K562 (cell line): ENCODE data around the gene CRYBA1. TPM values are rescaled to one million over a fixed set of nuclear protein-coding genes. Genes with fewer than 3 reads are reported as not detected.

Source experiments
- ATAC-seq: fragments of 200-7000 bp; cut with Tn5 transposase; 3 replicates; pipeline ENCODE4 v1.9.1; 2020; ENCODE audit warnings: moderate library complexity
- BruUV-seq: library from RNA; stranded (reverse); fragments of 400-500 nt; replicated peaks from 2 replicates; lab custom pipeline; 2021; lab: Mats Ljungman, UMichigan
- CTCF ChIA-PET: fragments of 300-600 bp; formaldehyde crosslinking; extraction: SDS; loops from one replicate; lab custom pipeline; 2021; ENCODE audit warnings: low intra/inter-chr PET ratio; lab: Yijun Ruan, JAX
- POLR2A ChIA-PET: fragments of 300-600, 350-650 bp; sonication (Branson Sonifier 250); formaldehyde crosslinking; extraction: SDS; loops from one replicate; lab custom pipeline; 2021; ENCODE audit warnings: antibody characterized with exemption, inconsistent platforms; lab: Yijun Ruan, JAX
- DNase-seq, 4 experiments: peaks; one replicate each; pipeline versions ENCODE4 v3.0.0 to v3.0.0-alpha.2; 2011 to 2018; ENCODE audit warnings: low spot score in 3 of 4, mixed read lengths in 3 of 4; ENCODE audit errors: extremely low read depth in 1 of 4
- FAIRE-seq: peaks from 2 replicates; lab custom pipeline; 2011; peaks lifted over from hg19 to GRCh38; lab: Jason Lieb, UNC
- H2AFZ ChIP-seq: 2 replicates; pipeline ENCODE4 v1.6.0; 2011; ENCODE audit warnings: low read depth, low read length, control low read depth, inconsistent platforms
- H3K27ac ChIP-seq: fragments of 200-600 bp; 3 replicates; pipeline ENCODE4 v1.8.0; 2011; ENCODE audit warnings: low read depth, mild to moderate bottlenecking, control low read depth, inconsistent platforms, low read length, moderate library complexity, mixed read lengths; ENCODE audit errors: extremely low read depth
- H3K27me3 ChIP-seq, 2 experiments: fragments of 300-600 bp in 1 of 2; 2 replicates in 1 of 2; 3 replicates in 1 of 2; pipeline versions ENCODE4 v1.6.0 to v1.8.0; 2011; ENCODE audit warnings: inconsistent platforms in 2 of 2, low read length in 2 of 2, mild to moderate bottlenecking in 1 of 2, mixed read lengths in 1 of 2, moderate library complexity in 1 of 2; ENCODE audit not compliant: control insufficient read depth in 2 of 2, insufficient read depth in 2 of 2
- H3K36me3 ChIP-seq: fragments of 300-600 bp; 3 replicates; pipeline ENCODE4 v1.8.0; 2011; ENCODE audit warnings: mild to moderate bottlenecking, low read length, inconsistent platforms; ENCODE audit not compliant: control insufficient read depth, insufficient read depth
- H3K4me1 ChIP-seq, 2 experiments: fragments of 200-600 bp in 1 of 2; replicated peaks in 1 of 2; 2 replicates in 1 of 2; 3 replicates in 1 of 2; pipeline versions ENCODE4 v1.5.1 to v1.8.0; 2011; ENCODE audit warnings: inconsistent platforms in 2 of 2, low read length in 2 of 2, mild to moderate bottlenecking in 1 of 2, mixed read lengths in 1 of 2, moderate library complexity in 1 of 2; ENCODE audit not compliant: control insufficient read depth in 2 of 2, insufficient read depth in 2 of 2
- H3K4me2 ChIP-seq: 2 replicates; pipeline ENCODE4 v1.6.1; 2011; ENCODE audit warnings: low read length, control low read depth, inconsistent platforms, mixed read lengths; ENCODE audit not compliant: insufficient read depth
- H3K4me3 ChIP-seq: fragments of 200-600 bp; sonication (generic), shearing (Covaris generic); 2 replicates; pipeline ENCODE4 v1.5.1; 2016; ENCODE audit warnings: control low read depth, inconsistent platforms
- H3K79me2 ChIP-seq: fragments of 200-600 bp; 3 replicates; pipeline ENCODE4 v1.8.0; 2011; ENCODE audit warnings: low read length, inconsistent platforms; ENCODE audit not compliant: control insufficient read depth, insufficient read depth
- H3K9ac ChIP-seq, 2 experiments: 2 replicates each; pipeline versions ENCODE4 v1.6.0 to v1.6.1; 2011; ENCODE audit warnings: low read depth in 2 of 2, low read length in 2 of 2, control low read depth in 1 of 2, inconsistent platforms in 1 of 2, mild to moderate bottlenecking in 1 of 2, mixed read lengths in 1 of 2; ENCODE audit not compliant: insufficient read depth in 1 of 2
- H3K9me1 ChIP-seq: one replicate; pipeline ENCODE4 v1.6.0; 2011; ENCODE audit warnings: inconsistent platforms, mild to moderate bottlenecking, low read length, moderate library complexity; ENCODE audit not compliant: control insufficient read depth, insufficient read depth
- H3K9me3 ChIP-seq: replicated peaks from 2 replicates; pipeline ENCODE4 v1.5.1; 2011; ENCODE audit warnings: low read depth, low read length, inconsistent platforms; ENCODE audit not compliant: control insufficient read depth, insufficient read depth
- H4K20me1 ChIP-seq: replicated peaks from 2 replicates; pipeline ENCODE4 v1.6.1; 2011; ENCODE audit warnings: low read length, inconsistent platforms, mixed read lengths; ENCODE audit not compliant: control insufficient read depth, insufficient read depth
- ATF7 ChIP-seq: fragments of 450-650 bp; IDR thresholded peaks from 2 replicates; pipeline ENCODE4 v1.7.1; 2014; ENCODE audit warnings: mild to moderate bottlenecking, moderate library complexity
- GATA2 ChIP-seq: sonication (generic); formaldehyde crosslinking; IDR thresholded peaks from 2 replicates; pipeline ENCODE4 v1.4.0; 2020; ENCODE audit warnings: mild to moderate bottlenecking, missing genetic modification reagents
- IFI16 ChIP-seq: fragments of 250-450 bp; sonication (Bioruptor Pico); IDR thresholded peaks from 2 replicates; pipeline ENCODE4 v2.1.2; 2022; ENCODE audit warnings: mild to moderate bottlenecking, inconsistent platforms
- JUND ChIP-seq, 2 experiments: IDR thresholded peaks; 2 replicates in 1 of 2; 3 replicates in 1 of 2; pipeline ENCODE4 v1.6.1; 2011; ENCODE audit warnings: borderline replicate concordance in 2 of 2, low read depth in 2 of 2, low read length in 2 of 2, improper control_type of control experiment in 1 of 2, missing biosample characterization in 1 of 2, missing genetic modification characterization in 1 of 2, missing genetic modification reagents in 1 of 2
- MAZ ChIP-seq, 2 experiments: fragments of 450-650 bp in 1 of 2; sonication (generic) in 1 of 2; formaldehyde crosslinking; IDR thresholded peaks in 1 of 2; conservative IDR thresholded peaks in 1 of 2; 2 replicates each; pipeline versions ENCODE4 v1.4.0 to v1.5.0; 2020; ENCODE audit warnings: mild to moderate bottlenecking in 1 of 2, missing genetic modification reagents in 1 of 2
- MCM2 ChIP-seq: fragments of 450-650 bp; IDR thresholded peaks from 2 replicates; pipeline ENCODE4 v1.6.1; 2017; ENCODE audit warnings: low read depth, mild to moderate bottlenecking
- MTF1 ChIP-seq: fragments of 250-450 bp; sonication (Bioruptor Pico); IDR thresholded peaks from 2 replicates; pipeline ENCODE4 v1.9.0; 2021; ENCODE audit warnings: moderate library complexity, mild to moderate bottlenecking, inconsistent platforms, borderline replicate concordance
- NR2C2 ChIP-seq, 2 experiments: fragments of 200-800 bp in 1 of 2; sonication (Bioruptor generic) in 1 of 2; sonication (generic) in 1 of 2; formaldehyde crosslinking in 1 of 2; IDR thresholded peaks; 2 replicates each; pipeline versions ENCODE4 v1.6.1 to v1.8.0; 2016 to 2022; ENCODE audit warnings: mild to moderate bottlenecking in 1 of 2, missing compliant biosample characterization in 1 of 2, missing genetic modification characterization in 1 of 2, missing genetic modification reagents in 1 of 2
- NR3C1 ChIP-seq: sonication (generic); formaldehyde crosslinking; IDR thresholded peaks from 2 replicates; pipeline ENCODE4 v1.8.1; 2022; ENCODE audit warnings: missing genetic modification reagents
- NRF1 ChIP-seq, 2 experiments: fragments of 450-650 bp; IDR thresholded peaks in 1 of 2; conservative IDR thresholded peaks in 1 of 2; 2 replicates each; pipeline ENCODE4 v1.6.1; 2014; ENCODE audit warnings: mild to moderate bottlenecking in 2 of 2
- RBM15 ChIP-seq: fragments of 200-400 bp; formaldehyde crosslinking; IDR thresholded peaks from 2 replicates; pipeline ENCODE4 v1.6.1; 2018; ENCODE audit warnings: mild to moderate bottlenecking, low read length, moderate library complexity; ENCODE audit not compliant: insufficient read depth
- RFX7 ChIP-seq: fragments of 250-450 bp; sonication (Bioruptor Pico); IDR thresholded peaks from 2 replicates; pipeline ENCODE4 v1.5.1; 2021; ENCODE audit warnings: mild to moderate bottlenecking
- SAFB2 ChIP-seq: fragments of 200-400 bp; formaldehyde crosslinking; IDR thresholded peaks from 2 replicates; pipeline ENCODE4 v1.6.1; 2018; ENCODE audit warnings: borderline replicate concordance, low read length, low read depth, moderate library complexity; ENCODE audit not compliant: severe bottlenecking
- STAT5B ChIP-seq: fragments of 250-450 bp; sonication (Bioruptor Pico); IDR thresholded peaks from 2 replicates; pipeline ENCODE4 v1.8.0; 2021; ENCODE audit warnings: mild to moderate bottlenecking, inconsistent platforms
- ZBTB8A ChIP-seq: fragments of 450-650 bp; IDR thresholded peaks from 2 replicates; pipeline ENCODE4 v1.6.1; 2018; ENCODE audit warnings: mild to moderate bottlenecking, moderate library complexity; ENCODE audit not compliant: partially characterized antibody
- WGBS: fragments of 100-300 bp; shearing (Covaris generic); methylation state at CpG from one replicate; pipeline ENCODE4 v1.1.6; 2016; ENCODE audit warnings: low coverage, mixed read lengths; ENCODE audit not compliant: insufficient coverage; ENCODE audit errors: missing lambda C conversion rate; 5-methylcytosine and 5-hydroxymethylcytosine counted together
- in situ Hi-C: fragments of 300-500 bp; cut with MboI; formaldehyde crosslinking; loops from 4 replicates; pipeline ENCODE4 v1.15.0; 2018; ENCODE audit warnings: inconsistent platforms, mixed read lengths
- intact Hi-C: fragments of 100-400 bp; cut with micrococcal nuclease; formaldehyde crosslinking; loops from 2 replicates; pipeline ENCODE4 v1.14.2; 2022
- polyA plus RNA-seq, 8 experiments: library from polyadenylated mRNA; depleted of rRNA in 4 of 8; stranded (reverse) in 5 of 8; unstranded in 3 of 8; fragments of >200 nt; fragmentation: Nextera tagmentation in 2 of 8; fragmentation: Illumina TruSeq in 1 of 8; extraction: Ambion mirVana in 2 of 8; extraction: Trizol in 1 of 8; gene quantifications; 2 replicates each; pipeline versions ENCODE4 v1.2.1 to v1.2.3, GENCODE V29; 2011 to 2014; ENCODE audit warnings: inconsistent platforms in 1 of 8, missing spikeins in 1 of 8
- total RNA-seq, 7 experiments: library from RNA; depleted of rRNA in 6 of 7; stranded (reverse); fragments of >200 nt in 6 of 7; fragmentation: Illumina TruSeq in 2 of 7; extraction: Trizol in 2 of 7; gene quantifications; 2 replicates each; pipeline versions ENCODE4 v1.2.1 to v1.2.3, GENCODE V29; 2011 to 2021; ENCODE audit warnings: low replicate concordance in 1 of 7
- TF ChIP-seq, protein P1 (sequence below): conservative IDR thresholded peaks from 2 replicates; pipeline ENCODE4 v1.6.1; 2011; ENCODE audit warnings: low read depth, mild to moderate bottlenecking, low read length; ENCODE audit not compliant: control insufficient read depth
- TF ChIP-seq, protein P2 (sequence below): fragments of 250-450 bp; sonication (Bioruptor Pico); IDR thresholded peaks from 2 replicates; pipeline ENCODE4 v1.4.0; 2020

CRYBA1 gene
- total and polyA plus RNA-seq, 9 of the 15 experiments (the other 6 are each of a cell fraction or from before 2014, with no cell fraction given): not detected

- TF ChIP-seq NRF1 (conservative IDR thresholded peaks at IDR 0.05 in 1 of 2, IDR thresholded peaks at IDR 0.05 in 1 of 2) (no peak), STAT5B (CRISPR knock-in tag) (no peak)
Measured at GRCh38 chr17:29250666-29251065, 4.0 kb downstream of the CRYBA1 start (continued).

GRCh38 chr17:29251184-29251583 is 4.5 kb downstream of the CRYBA1 start:
- Histone ChIP-seq H3K27me3 (no peaks in the 10 kb centered on the region), H2AFZ (no peak overlapping the region), H3K79me2 (0 out of 3 replicates have a peak, but pooled peaks cover 3% of the 10 kb centered on the region), H3K4me1 (no peaks in the 10 kb centered on the region), H3K9me1 (no peaks in the 10 kb centered on the region), H3K9ac (no peak overlapping the region), H3K36me3 (peaks cover 11% of the 10 kb centered on the region; the same call in 2 of the 3 replicates), H3K4me3 (no peak overlapping the region), H3K9me3 (no peaks in the 10 kb centered on the region), H3K4me2 (no peak overlapping the region), H3K27ac (no peak overlapping the region), H4K20me1 (peaks cover 2% of the 10 kb centered on the region; the same call in 1 of the 2 replicates)
- DNase-seq: no peak
- ChIA-PET CTCF (interaction anchor here (0.7 kb wide), 1 partner anchor 36 kb away, joined by 4 read pairs; no protein-coding TSS in a partner anchor), POLR2A (interaction anchor here (1.1 to 1.5 kb wide), 5 partner anchors 10 to 96 kb away, joined by 3 to 4 read pairs (median 4); no protein-coding TSS in a partner anchor)
- in situ Hi-C loops (no loop called here), intact Hi-C loops (no loop called here)
- FAIRE-seq: no peak
- TF ChIP-seq RBM15: no peak
- TF ChIP-seq RFX7 (CRISPR knock-in tag): no peak
- no peak for TF ChIP-seq NR2C2 (CRISPR knock-in tag; IDR thresholded peaks at IDR 0.05)
- no peak for TF ChIP-seq NR2C2 (tag; IDR thresholded peaks at IDR 0.05)
- TF ChIP-seq, protein P1, sequence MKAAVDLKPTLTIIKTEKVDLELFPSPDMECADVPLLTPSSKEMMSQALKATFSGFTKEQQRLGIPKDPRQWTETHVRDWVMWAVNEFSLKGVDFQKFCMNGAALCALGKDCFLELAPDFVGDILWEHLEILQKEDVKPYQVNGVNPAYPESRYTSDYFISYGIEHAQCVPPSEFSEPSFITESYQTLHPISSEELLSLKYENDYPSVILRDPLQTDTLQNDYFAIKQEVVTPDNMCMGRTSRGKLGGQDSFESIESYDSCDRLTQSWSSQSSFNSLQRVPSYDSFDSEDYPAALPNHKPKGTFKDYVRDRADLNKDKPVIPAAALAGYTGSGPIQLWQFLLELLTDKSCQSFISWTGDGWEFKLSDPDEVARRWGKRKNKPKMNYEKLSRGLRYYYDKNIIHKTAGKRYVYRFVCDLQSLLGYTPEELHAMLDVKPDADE: no peak
- TF ChIP-seq JUND (IDR thresholded peaks at IDR 0.05; ENCODE audit: borderline replicate concordance, low read depth, low read length): no peak
- no peak for TF ChIP-seq JUND (tag; IDR thresholded peaks at IDR 0.05; ENCODE audit: borderline replicate concordance, low read depth, low read length)
- TF ChIP-seq SAFB2: no peak
- TF ChIP-seq MCM2: no peak
- TF ChIP-seq IFI16: no peak
- TF ChIP-seq ZBTB8A: no peak
- no peak for TF ChIP-seq ATF7
- TF ChIP-seq GATA2 (CRISPR knock-in tag): no peak
- TF ChIP-seq MTF1 (CRISPR knock-in tag): no peak
- TF ChIP-seq MAZ (CRISPR knock-in tag; conservative IDR thresholded peaks at IDR 0.05 in 1 of 2, IDR thresholded peaks at IDR 0.05 in 1 of 2): no peak
- TF ChIP-seq, protein P2, sequence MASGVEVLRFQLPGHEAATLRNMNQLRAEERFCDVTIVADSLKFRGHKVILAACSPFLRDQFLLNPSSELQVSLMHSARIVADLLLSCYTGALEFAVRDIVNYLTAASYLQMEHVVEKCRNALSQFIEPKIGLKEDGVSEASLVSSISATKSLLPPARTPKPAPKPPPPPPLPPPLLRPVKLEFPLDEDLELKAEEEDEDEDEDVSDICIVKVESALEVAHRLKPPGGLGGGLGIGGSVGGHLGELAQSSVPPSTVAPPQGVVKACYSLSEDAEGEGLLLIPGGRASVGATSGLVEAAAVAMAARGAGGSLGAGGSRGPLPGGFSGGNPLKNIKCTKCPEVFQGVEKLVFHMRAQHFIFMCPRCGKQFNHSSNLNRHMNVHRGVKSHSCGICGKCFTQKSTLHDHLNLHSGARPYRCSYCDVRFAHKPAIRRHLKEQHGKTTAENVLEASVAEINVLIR: no peak
- no peak for TF ChIP-seq NR3C1 (CRISPR knock-in tag)
- ATAC-seq: no peak
- 52% methylated on average over 2 of the region's 2 CpGs for WGBS
- BruUV-seq: no TSS peak
